AG20443 (cell line): Measurements from ENCODE around the gene SRRD.
A peak's percentile ranks its signal among the peaks of the same experiment; 100 is the strongest.

Source experiments
- DNase-seq: peaks from one replicate; pipeline ENCODE4 v3.0.0; 2012; ENCODE audit warnings: low spot score, mixed read lengths

Gene SRRD

GRCh38 chr22:26453216-26453615 is 30.5 kb upstream of the SRRD start:
- DNase-seq, result no peak

DNA sequence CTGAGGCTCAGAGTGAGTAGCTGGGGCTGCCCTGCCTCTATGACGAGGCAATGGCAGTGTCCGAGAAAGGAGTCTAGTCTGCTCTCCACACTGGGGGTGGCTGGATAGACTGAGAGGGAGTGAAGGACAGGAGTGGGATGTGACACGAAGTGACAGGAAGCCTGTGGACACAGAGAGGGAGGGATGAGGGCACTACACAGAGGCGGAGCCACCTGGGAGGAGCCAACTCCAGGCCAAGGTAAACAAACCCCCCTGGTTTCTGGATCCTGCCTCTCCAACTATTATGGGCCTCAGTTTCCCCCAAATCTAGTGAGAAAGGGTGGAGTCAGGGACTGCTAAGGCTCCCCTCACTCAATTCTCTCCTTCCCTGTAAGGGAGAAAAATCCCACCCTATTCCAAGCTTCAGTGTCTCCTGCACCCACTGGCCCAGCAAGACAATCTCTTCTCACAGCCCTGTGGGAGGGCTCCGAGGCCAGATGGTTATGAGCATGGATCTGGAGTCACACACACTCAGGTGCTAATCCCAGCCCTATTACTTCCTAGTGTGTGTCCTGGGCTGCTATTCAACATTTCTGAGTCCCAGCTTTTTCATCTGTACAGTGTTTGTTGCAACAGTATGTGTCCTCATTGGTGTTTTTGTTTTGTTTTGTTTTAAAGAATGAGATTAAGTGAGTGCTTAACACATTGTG is 29.7 kb upstream of the SRRD start:
- DNase-seq, result no peak

DNA sequence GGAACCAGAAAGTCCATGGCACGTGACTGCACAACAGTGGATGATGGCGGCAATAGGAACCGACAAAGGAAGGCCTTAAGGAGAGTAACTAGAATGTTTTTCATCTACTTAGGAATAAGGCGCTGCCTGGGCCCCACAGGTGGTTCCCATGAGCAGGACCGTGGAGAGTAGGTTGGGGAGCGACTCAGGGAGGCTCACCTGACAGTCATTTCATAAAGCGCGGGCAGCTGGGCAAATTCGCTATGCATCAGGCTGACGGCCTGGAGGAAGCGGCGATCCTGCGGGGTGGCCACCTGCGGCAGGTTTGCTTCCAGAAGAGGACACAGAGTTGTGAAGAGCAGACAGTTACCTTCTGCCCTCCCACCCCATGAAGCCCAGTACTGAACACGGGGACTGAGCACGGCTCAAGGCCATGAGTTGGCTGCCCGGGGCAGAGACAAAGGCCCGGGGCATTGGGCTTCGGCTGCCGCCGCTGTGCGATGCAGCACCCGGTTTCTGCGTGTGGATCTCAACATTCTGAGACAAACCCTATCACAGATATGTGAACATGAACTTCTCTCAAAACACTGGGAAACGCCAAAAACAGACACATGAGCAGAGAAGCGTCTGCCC is 25.9 kb upstream of the SRRD start:
- no peak for DNase-seq

DNA sequence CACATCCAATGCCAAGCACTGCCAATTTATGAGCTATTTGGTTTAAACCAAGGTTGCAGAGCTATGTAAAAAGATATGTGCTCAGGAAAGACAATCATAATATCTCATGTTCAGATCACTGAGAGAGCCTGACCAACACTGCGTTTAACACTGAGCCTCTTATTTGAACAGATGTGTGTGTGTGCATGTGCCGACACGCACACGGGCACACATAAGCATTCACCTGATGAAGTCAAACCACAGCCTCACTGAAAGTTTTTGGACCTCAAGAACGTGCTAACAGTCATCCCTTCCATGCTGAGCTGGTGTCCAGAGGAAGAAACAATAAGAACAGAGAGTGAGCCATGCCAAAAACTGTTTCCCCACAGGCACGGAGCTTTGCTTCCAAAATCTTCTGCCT is 23.5 kb upstream of the SRRD start:
- DNase-seq, result no peak

DNA sequence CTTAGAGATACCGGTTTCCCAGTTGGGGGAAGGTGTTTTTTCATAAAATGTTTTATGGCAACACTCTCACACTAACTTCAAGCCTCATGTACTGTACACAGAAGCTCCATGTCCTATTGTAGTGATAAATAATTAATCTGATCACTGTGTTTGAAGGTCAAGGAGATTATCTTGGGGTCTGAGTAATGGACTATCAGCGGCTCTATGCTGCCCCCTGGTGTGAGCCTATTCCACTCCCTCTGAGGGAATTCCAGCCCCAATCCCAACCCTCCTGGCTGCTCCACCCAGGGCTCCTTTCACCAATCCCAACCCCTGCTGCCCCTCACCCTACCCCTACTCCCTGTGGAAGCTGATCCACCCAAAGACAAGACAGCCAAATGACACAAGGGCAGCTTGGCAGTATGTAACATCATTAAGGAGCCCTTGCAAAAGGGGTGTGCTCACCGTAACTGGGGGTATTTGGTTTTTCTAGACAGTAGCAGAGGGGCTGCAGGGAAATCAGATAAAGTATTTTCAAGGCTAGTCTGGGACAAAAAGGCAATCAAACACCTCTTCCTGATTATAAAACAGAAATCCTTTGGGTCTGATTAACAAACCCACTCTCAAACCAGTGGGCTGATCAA is 22.4 kb upstream of the SRRD start:
- peak; percentile 83 for DNase-seq

DNA sequence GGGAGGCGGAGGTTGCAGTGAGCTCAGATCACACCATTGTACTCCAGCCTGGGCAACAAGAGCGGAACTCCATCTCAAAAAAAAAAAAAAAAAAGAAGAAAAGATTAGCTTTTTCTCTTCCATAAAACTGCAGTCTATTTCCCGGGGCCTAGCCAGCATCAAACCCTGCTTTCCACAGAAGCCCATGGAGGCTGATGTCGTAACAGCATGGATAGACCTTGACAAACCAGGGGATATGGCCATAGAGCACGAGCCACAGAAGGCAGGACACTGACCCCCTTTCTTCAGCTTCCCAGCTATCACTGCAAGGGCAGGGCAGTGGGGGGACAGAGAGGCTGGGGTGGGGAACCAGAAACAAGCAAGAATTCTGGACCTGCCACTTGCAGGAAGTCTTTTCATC is 21.6 kb upstream of the SRRD start:
- DNase-seq, result no peak

- no peak for DNase-seq
Observed at GRCh38 chr22:26462641-26463040, 21.0 kb upstream of the SRRD start.

GRCh38 chr22:26463101-26463661 is 20.5 kb upstream of the SRRD start:
- no peak for DNase-seq

- DNase-seq, result no peak
Observed at GRCh38 chr22:26463688-26464087, 20.0 kb upstream of the SRRD start.

DNA sequence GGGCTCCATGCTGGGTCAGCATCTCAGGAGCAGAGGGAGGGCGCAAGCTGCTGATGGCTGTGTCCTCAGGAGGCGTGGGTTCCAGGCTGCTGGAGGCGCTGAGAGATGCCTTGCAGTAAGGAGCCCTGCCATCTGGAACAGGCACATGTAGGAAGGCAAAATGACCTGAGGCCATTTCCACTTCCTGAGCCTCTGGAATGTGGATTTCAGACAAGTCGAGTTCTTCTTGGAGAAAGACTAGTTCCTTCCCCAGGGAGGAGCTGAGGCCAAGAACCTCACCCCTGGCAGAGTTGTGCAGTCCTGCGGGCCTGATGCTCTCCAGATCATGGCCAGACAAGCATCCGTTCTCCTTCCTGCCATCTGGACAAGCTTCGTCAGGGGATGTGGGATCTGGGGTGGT is 19.4 kb upstream of the SRRD start:
- DNase-seq, result peak; percentile 61

DNA sequence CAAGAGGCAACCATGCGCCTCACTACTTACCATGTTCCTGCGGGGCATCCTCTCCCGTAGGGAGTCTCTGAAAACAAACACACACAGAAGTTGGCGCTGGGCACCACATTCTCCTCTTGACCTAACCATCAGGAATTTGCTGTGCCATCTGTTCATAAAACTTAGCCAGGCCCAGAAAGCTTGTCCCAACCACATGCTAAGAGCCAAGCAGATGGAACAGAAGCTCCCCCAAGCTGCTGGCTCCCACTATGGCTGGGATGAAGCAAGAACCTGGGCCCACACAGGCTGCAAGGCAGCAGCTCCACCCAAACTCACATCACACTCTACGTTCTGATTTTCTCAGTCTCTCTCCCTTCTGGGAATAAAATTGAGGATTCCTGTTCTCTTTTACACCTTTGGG is 17.5 kb upstream of the SRRD start:
- peak; percentile 61 for DNase-seq

- no peak for DNase-seq
Observed at GRCh38 chr22:26470807-26471206, 12.9 kb upstream of the SRRD start.

DNA sequence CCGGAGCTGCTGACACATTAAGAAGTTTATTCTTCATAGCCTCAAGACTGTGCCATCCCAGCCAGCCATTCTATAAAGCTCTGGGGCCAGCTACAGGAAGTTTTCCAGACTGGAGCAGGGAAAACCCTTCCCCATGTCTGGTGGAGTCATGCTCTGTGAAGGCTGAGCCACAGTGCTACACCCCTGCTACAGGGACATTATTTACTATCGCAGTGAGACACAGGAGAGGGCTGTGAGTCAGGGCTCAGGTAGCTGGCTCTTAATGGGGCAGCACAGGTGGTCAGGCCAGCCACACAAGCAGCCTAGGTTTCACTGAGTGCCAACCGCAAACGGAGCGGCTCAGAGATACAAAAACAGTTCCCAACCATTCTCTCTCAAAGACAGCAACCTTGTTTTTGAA is 12.2 kb upstream of the SRRD start:
- peak; percentile 82 for DNase-seq

- DNase-seq, result no peak
Observed at GRCh38 chr22:26474682-26475081, 9.0 kb upstream of the SRRD start.

- DNase-seq, result no peak
Observed at GRCh38 chr22:26476705-26477340, 6.9 kb upstream of the SRRD start.

DNA sequence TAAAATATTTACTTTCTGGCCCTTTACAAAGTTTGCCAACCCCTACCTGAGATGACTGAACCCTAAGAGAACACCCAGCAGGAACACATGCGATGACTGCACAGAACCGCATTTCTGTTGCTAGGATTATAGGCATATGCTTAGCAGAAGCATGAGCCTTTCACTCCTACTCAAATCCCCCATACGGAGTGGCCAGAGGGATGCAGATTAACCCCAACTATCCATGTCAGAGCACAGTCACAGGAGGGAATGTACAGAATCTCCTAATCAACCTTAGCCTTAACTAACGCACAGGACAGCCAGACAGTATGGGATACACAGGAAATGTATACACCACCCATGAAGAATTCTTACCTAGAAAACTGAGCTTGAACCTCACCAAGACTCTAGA is 6.3 kb upstream of the SRRD start:
- DNase-seq, result no peak

GRCh38 chr22:26479043-26479791 is 4.5 kb upstream of the SRRD start:
- no peak for DNase-seq

DNA sequence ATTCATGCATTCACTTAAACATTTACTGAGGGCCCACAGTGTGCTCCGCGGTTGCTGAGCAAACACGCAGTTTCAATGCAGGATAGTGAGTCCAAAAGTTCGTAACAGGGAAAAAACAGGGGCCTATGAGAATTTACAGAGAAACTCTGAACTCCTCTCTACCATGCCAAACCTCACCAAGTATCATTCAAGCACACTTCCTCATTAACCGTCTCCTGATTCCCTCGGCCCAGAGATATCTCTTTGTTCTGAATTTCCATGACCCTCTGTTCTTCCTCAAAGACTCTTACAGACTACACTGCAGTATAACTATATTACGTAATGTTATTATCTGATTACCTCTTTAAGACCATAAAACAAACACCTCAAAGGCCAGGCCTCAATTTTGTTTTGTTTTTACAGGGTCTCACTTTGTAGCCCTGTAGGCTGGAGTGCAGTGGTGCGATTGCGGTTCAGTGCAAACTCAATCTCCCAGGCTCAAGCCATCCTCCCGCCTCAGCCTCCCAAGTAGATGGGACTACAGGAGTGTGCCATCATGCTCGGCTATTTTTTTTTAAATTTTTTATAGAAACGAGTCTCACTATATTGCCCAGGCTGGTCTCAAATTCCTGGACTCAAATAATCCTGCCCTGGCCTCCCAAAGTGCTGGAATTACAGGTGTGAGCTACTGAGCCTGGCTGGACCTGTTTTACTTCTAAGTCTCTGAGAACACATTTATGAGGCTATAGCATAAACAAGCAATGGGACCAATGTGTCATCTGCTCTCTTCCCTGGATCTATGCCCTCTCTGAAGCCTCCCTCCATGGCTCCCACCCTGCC is 3.7 kb upstream of the SRRD start:
- DNase-seq, result no peak

DNA sequence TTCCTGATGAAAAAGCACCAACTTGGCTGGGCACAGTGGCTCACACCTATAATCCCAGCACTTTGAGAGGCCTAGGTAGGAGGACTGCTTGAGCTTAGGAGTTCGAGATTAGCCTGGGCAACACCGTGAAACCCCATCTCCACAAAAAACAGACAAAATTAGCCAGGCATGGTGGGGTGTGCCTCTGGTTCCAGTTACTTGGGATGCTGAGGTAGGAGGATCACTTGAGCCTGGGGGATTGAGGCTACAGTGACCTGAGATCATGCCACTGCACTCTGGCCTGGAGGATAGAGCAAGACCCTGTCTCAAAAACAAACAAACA is 3.1 kb upstream of the SRRD start:
- DNase-seq, result no peak

GRCh38 chr22:26481112-26481693 is 2.5 kb upstream of the SRRD start:
- DNase-seq, result no peak

DNA sequence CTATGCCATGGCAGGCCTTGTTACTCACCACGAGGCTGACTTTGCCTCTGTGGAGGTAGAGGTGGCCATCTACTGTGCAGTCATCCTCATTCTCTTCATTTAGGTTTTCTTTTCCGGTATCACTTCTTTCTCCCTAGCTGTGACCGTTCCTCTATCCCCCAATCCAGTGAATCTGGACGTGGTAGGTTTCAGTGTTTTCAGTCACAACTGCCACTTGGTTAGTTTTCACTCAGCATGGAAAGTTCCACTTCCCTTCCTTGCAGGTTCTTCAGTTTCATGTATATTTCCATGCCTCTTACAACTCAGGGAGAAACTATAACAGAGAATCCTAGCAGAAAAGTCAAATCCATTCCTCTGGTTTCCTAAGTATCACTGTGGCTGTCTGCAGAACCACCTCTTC is 2.0 kb upstream of the SRRD start:
- DNase-seq, result no peak
